Mesenchymal stem cell (in vitro differentiated cells and primary cell): ENCODE measurements around the gene LARGE1.

Experiments used
- DNase-seq: peaks from one replicate; pipeline ENCODE4 v3.0.0-alpha.2; 2013
- H2AFZ ChIP-seq: one replicate; pipeline ENCODE4 v1.6.1; 2013; ENCODE audit warnings: low read depth, mild to moderate bottlenecking, control low read depth, inconsistent platforms, low read length, moderate library complexity
- H2AK5ac ChIP-seq: 2 replicates; pipeline ENCODE4 v1.6.1; 2013; ENCODE audit warnings: low read length, moderate library complexity, mild to moderate bottlenecking, inconsistent platforms; ENCODE audit not compliant: severe bottlenecking
- H2BK120ac ChIP-seq: one replicate; pipeline ENCODE4 v1.6.1; 2013; ENCODE audit warnings: low read depth, mild to moderate bottlenecking, inconsistent platforms, low read length, moderate library complexity
- H2BK12ac ChIP-seq, 2 experiments: one replicate each; pipeline ENCODE4 v1.6.1; 2013; ENCODE audit warnings: inconsistent platforms in 2 of 2, low read length in 2 of 2, mild to moderate bottlenecking in 2 of 2, moderate library complexity in 2 of 2, control low read depth in 1 of 2
- H2BK15ac ChIP-seq: one replicate; pipeline ENCODE4 v1.6.1; 2013; ENCODE audit warnings: mild to moderate bottlenecking, low read depth, inconsistent platforms; ENCODE audit not compliant: poor library complexity, severe bottlenecking
- H2BK5ac ChIP-seq: 2 replicates; pipeline ENCODE4 v1.6.1; 2013; ENCODE audit warnings: low read depth, mild to moderate bottlenecking, low read length, control low read depth, inconsistent platforms; ENCODE audit not compliant: poor library complexity, severe bottlenecking
- H3K14ac ChIP-seq, 2 experiments: one replicate each; pipeline ENCODE4 v1.6.1; 2013; ENCODE audit warnings: inconsistent platforms in 2 of 2, low read length in 2 of 2, control low read depth in 1 of 2, mild to moderate bottlenecking in 1 of 2, moderate library complexity in 1 of 2
- H3K18ac ChIP-seq, 2 experiments: one replicate each; pipeline ENCODE4 v1.6.1; 2013; ENCODE audit warnings: inconsistent platforms in 2 of 2, low read length in 2 of 2, control low read depth in 1 of 2, low read depth in 1 of 2, mild to moderate bottlenecking in 1 of 2
- H3K23ac ChIP-seq, 2 experiments: one replicate each; pipeline ENCODE4 v1.6.1; 2013; ENCODE audit warnings: inconsistent platforms in 2 of 2, low read length in 2 of 2, mild to moderate bottlenecking in 2 of 2, moderate library complexity in 2 of 2, control low read depth in 1 of 2
- H3K27ac ChIP-seq: 2 replicates; pipeline ENCODE4 v1.5.1; 2013; ENCODE audit warnings: mild to moderate bottlenecking, moderate library complexity, low read length, control low read depth, inconsistent platforms; ENCODE audit not compliant: poor library complexity, severe bottlenecking
- H3K27me3 ChIP-seq, 2 experiments: 2 replicates each; pipeline versions ENCODE4 v1.6.1 to v1.7.0; 2013; ENCODE audit warnings: low read length in 2 of 2, mild to moderate bottlenecking in 2 of 2, moderate library complexity in 2 of 2, control low read depth in 1 of 2, inconsistent platforms in 1 of 2; ENCODE audit not compliant: control insufficient read depth in 1 of 2, insufficient read depth in 1 of 2
- H3K36me3 ChIP-seq, 2 experiments: 2 replicates each; pipeline versions ENCODE4 v1.6.1 to v1.7.0; 2013; ENCODE audit warnings: low read length in 2 of 2, control low read depth in 1 of 2, inconsistent platforms in 1 of 2, low read depth in 1 of 2, mild to moderate bottlenecking in 1 of 2; ENCODE audit not compliant: insufficient read depth in 2 of 2, control insufficient read depth in 1 of 2
- H3K4ac ChIP-seq, 2 experiments: one replicate each; pipeline ENCODE4 v1.6.1; 2013; ENCODE audit warnings: inconsistent platforms in 2 of 2, low read length in 2 of 2, mild to moderate bottlenecking in 2 of 2, moderate library complexity in 2 of 2, control low read depth in 1 of 2, low read depth in 1 of 2
- H3K4me1 ChIP-seq: 2 replicates; pipeline ENCODE4 v1.6.1; 2013; ENCODE audit warnings: low read depth, low read length, control low read depth; ENCODE audit not compliant: control insufficient read depth, insufficient read depth
- H3K4me2 ChIP-seq: 2 replicates; pipeline ENCODE4 v1.6.1; 2013; ENCODE audit warnings: low read length, mild to moderate bottlenecking, inconsistent platforms; ENCODE audit not compliant: poor library complexity, severe bottlenecking
- H3K4me3 ChIP-seq, 2 experiments: 2 replicates each; pipeline versions ENCODE4 v1.5.1 to v1.7.0; 2013; ENCODE audit warnings: low read length in 2 of 2, mild to moderate bottlenecking in 2 of 2, control low read depth in 1 of 2, low read depth in 1 of 2; ENCODE audit not compliant: insufficient read depth in 1 of 2
- H3K79me1 ChIP-seq: replicated peaks from 2 replicates; pipeline ENCODE4 v1.6.1; 2013; ENCODE audit warnings: mild to moderate bottlenecking, control low read depth, low read length, inconsistent platforms; ENCODE audit not compliant: poor library complexity, severe bottlenecking
- H3K9ac ChIP-seq: 2 replicates; pipeline ENCODE4 v1.7.0; 2013; ENCODE audit warnings: mild to moderate bottlenecking, low read length, moderate library complexity
- H3K9me3 ChIP-seq: 2 replicates; pipeline ENCODE4 v1.7.0; 2013; ENCODE audit warnings: mild to moderate bottlenecking, low read length; ENCODE audit not compliant: control insufficient read depth
- H4K8ac ChIP-seq: one replicate; pipeline ENCODE4 v1.6.1; 2013; ENCODE audit warnings: inconsistent platforms, mild to moderate bottlenecking, low read length, moderate library complexity
- H4K91ac ChIP-seq: one replicate; pipeline ENCODE4 v1.6.1; 2013; ENCODE audit warnings: mild to moderate bottlenecking, low read length, inconsistent platforms
- WGBS: methylation state at CpG from one replicate; pipeline ENCODE4 v1.1.7; 2013; ENCODE audit warnings: mixed read lengths; 5-methylcytosine and 5-hydroxymethylcytosine counted together

LARGE1 gene

DNA sequence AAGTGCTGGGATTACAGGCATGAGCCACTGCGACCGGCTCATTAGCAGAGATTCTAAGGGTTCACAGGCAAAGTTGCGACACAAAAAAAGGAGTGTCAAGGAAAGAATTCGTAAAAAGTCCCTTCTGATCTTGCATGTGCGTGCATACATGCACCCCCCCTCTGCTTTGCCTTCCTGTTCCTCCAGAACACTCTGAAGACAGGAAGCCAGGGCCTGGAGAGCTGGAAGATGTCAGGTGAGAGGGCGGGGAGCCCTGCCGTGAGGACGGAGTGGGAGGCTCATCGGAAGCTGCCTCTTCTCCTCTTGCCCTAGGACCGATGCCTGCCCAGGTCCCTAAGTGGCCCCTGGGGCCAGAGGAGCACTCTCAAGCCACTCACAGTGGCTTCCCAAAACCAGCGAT is 89.1 kb downstream of the LARGE1 start:
- H3K18ac ChIP-seq = peak overlapping the region in 1 of 2 experiments; percentile 42
- peak; percentile 69 for DNase-seq

DNA sequence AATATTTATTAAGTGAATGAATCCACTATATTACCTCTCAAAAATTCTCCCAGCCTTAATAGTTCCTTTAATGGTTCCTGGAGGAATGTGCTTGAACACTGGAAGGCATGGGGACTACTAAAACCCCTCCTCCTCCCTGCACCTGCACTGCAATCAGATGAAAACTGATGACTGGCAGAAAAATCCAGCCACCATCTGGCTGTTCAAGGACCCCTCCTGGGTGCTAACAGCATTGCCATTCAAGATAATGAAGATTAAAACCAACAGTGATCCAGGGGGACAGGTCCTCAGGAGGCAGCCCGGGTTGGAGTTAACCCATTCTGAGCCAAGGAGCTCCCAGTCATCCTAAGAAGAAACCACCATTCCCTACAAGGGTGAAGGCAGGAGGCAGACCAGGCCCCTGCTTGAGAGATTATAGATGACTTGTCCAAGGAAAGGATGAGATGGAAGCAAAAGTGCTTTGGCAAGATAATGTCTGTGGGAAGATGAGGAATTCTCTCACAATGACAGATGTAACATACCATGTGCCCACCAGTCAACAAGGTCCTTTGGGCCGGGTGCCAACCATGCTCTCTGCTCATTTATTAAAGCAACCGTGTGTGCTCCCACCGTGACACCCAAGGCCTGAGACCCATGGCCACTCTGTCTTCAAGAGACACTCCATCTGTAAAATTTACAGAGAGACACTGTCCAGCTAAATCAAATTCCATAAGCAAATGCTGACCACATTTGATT is 90.6 kb downstream of the LARGE1 start:
- Histone ChIP-seq H3K14ac (no peak overlapping the region), H3K4me1 (no peaks in the 10 kb centered on the region), H3K4me2 (no peak overlapping the region), H3K27ac (no peak overlapping the region), H2BK120ac (no peak overlapping the region), H2BK15ac (no peak overlapping the region), H3K4me3 (no peak overlapping the region), H4K91ac (no peak overlapping the region), H3K9ac (no peak overlapping the region), H2AFZ (no peak overlapping the region), H3K27me3 (no peaks in the 10 kb centered on the region), H3K36me3 (no peaks in the 10 kb centered on the region), H3K9me3 (no peaks in the 10 kb centered on the region), H2BK12ac (no peak overlapping the region), H3K18ac (peak overlapping the region in 1 of 2 experiments; percentile 16), H3K79me1 (no peaks in the 10 kb centered on the region), H2BK5ac (no peak overlapping the region), H4K8ac (no peak overlapping the region), H2AK5ac (no peak overlapping the region), H3K23ac (no peak overlapping the region), H3K4ac (no peak overlapping the region)
- WGBS = 51% methylated on average over 4 of the region's 4 CpGs
- DNase-seq = no peak

More for the DNA sequence above, 89.1 kb downstream of the LARGE1 start:
- H3K4me3 ChIP-seq = no peak overlapping the region
- H3K9me3 ChIP-seq = no peaks in the 10 kb centered on the region
- H3K79me1 ChIP-seq = peaks cover 2% of the 10 kb centered on the region
- no peak overlapping the region for H2BK5ac ChIP-seq
- peak overlapping the region; percentile 9 to 20 for H3K4ac ChIP-seq
- 39% methylated on average over 9 of the region's 11 CpGs for WGBS
- no peak overlapping the region for H3K9ac ChIP-seq
- H3K36me3 ChIP-seq = no peaks in the 10 kb centered on the region
- peak overlapping the region; percentile 45 for H4K8ac ChIP-seq
- H3K23ac ChIP-seq = no peak overlapping the region
- H2BK15ac ChIP-seq = no peak overlapping the region
- no peaks in the 10 kb centered on the region for H3K27me3 ChIP-seq
- H3K27ac ChIP-seq = no peak overlapping the region
- no peak overlapping the region for H2BK120ac ChIP-seq
- H3K4me2 ChIP-seq = no peak overlapping the region
- no peak overlapping the region for H2AFZ ChIP-seq
- H4K91ac ChIP-seq = no peak overlapping the region
- no peak overlapping the region for H2AK5ac ChIP-seq
- peak overlapping the region in 1 of 2 experiments; percentile 2 for H3K14ac ChIP-seq
- no peak overlapping the region for H2BK12ac ChIP-seq
- H3K4me1 ChIP-seq = no peaks in the 10 kb centered on the region

DNA sequence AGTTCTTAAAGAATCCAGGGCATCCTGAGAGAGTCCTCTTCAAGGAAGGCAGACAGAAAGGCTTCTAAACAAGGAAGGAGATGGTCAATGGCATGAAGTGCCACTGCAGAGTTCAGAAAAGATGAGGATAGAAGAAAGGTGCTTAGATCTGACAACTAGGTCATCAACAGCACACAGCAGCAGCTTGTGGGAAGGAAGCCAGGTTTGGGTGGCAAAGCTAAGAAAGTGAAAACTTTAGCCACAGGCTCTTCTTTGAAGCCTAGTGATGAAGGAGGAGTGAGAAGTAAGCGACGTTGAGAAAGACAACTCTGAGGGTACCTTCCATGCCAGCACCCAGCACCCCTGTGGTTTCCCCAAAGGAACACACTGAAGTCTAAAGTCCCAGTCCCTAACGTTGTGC is 92.0 kb downstream of the LARGE1 start:
- H3K4me1 ChIP-seq = no peaks in the 10 kb centered on the region
- no peak overlapping the region for H3K27ac ChIP-seq
- no peak overlapping the region for H2BK12ac ChIP-seq
- no peak overlapping the region for H2BK15ac ChIP-seq
- H3K9ac ChIP-seq = no peak overlapping the region
- no peak overlapping the region for H4K91ac ChIP-seq
- 100% methylated on average over 2 of the region's 3 CpGs for WGBS
- no peak overlapping the region for H3K4me3 ChIP-seq
- no peak overlapping the region for H3K4me2 ChIP-seq
- no peak overlapping the region for H4K8ac ChIP-seq
- H3K14ac ChIP-seq = no peak overlapping the region
- no peak for DNase-seq
- H2AFZ ChIP-seq = no peak overlapping the region
- no peak overlapping the region for H2AK5ac ChIP-seq
- no peaks in the 10 kb centered on the region for H3K27me3 ChIP-seq
- no peak overlapping the region for H2BK120ac ChIP-seq
- no peaks in the 10 kb centered on the region for H3K9me3 ChIP-seq
- H3K23ac ChIP-seq = no peak overlapping the region
- H3K18ac ChIP-seq = no peak overlapping the region
- H3K36me3 ChIP-seq = no peaks in the 10 kb centered on the region
- H3K4ac ChIP-seq = no peak overlapping the region
- H2BK5ac ChIP-seq = no peak overlapping the region
- no peaks in the 10 kb centered on the region for H3K79me1 ChIP-seq

DNA sequence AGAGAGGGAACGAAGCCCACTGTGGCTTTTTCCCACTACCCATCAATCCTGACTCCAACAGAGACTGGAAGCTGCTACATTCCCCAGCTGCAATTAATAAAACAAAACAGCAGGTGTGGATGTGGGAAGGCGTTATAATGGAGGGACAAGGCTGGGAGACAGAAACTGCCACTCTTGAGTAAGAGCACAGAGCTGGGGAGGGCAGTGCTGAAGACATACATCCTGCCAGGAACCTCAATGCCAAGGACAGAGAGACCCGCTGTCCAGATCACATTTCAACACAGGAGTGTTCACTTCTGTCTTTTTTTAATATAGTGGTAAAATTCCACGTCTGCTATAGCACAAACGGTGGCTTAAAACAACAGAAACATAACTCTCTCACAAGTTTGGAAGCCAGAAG is 94.5 kb downstream of the LARGE1 start:
- Histone ChIP-seq H3K36me3 (no peaks in the 10 kb centered on the region), H3K27ac (no peak overlapping the region), H2BK12ac (no peak overlapping the region), H2BK5ac (no peak overlapping the region), H3K4ac (peak overlapping the region in 1 of 2 experiments; percentile 26), H3K23ac (no peak overlapping the region), H3K18ac (peak overlapping the region in 1 of 2 experiments; percentile 5), H2BK15ac (no peak overlapping the region), H3K27me3 (no peaks in the 10 kb centered on the region), H2BK120ac (no peak overlapping the region), H3K4me1 (no peaks in the 10 kb centered on the region), H2AK5ac (no peak overlapping the region), H3K4me3 (no peak overlapping the region), H3K14ac (no peak overlapping the region), H4K91ac (no peak overlapping the region), H3K79me1 (no peaks in the 10 kb centered on the region), H3K9ac (no peak overlapping the region), H3K9me3 (no peaks in the 10 kb centered on the region), H3K4me2 (no peak overlapping the region), H2AFZ (no peak overlapping the region), H4K8ac (no peak overlapping the region)
- 87% methylated on average over 4 of the region's 5 CpGs for WGBS
- no peak for DNase-seq
